GM19463 (cell line): Measurements from ENCODE around the gene BIRC3.

ENCODE experiments used
- ATAC-seq: cut with Tn5 transposase; IDR thresholded peaks from one replicate; pipeline ENCODE4 v1.9.1; 2021; ENCODE audit warnings: mild to moderate bottlenecking, moderate library complexity; ENCODE audit not compliant: unreplicated experiment

BIRC3 gene

DNA sequence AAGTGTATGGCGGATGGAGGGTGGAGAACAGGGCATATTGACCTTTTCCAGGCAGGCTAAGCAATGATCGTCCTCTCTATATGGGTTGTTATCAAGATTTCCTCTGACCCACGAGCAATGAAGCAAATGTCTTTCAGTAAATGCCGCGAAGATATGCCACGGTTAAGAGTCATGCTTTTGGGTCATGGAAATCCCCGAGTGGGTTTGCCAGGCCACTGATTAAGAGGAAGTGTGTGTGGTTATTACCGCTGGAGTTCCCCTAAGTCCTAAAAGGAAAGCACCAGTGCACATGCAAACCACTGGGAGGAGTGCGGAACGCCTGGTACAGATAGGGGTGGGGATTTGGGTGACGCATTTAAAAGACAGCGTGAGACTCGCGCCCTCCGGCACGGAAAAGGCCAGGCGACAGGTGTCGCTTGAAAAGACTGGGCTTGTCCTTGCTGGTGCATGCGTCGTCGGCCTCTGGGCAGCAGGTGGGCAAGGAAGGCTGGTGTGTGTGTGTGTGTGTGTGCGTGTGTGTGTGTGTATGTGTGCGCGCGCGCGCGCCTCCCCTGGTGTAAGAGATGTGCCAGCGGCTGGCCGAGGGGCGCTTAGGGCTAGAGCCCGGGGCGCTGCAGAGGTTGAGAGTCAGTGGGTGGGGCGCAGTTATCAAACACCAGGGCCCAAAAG, at the start of gene BIRC3:
TSS of gene BIRC3 (plus strand) at position 386 of the 669 bp plus-strand sequence. CDS start 7,026 bp downstream, outside the sequence.
- peak; percentile 80 for ATAC-seq

- no peak for ATAC-seq
Measured at GRCh38 chr11:102267609-102268008, 49.7 kb upstream of the BIRC3 start.

GRCh38 chr11:102268083-102268984, 49.0 kb upstream of the BIRC3 start:
- peak; percentile 98 for ATAC-seq

DNA sequence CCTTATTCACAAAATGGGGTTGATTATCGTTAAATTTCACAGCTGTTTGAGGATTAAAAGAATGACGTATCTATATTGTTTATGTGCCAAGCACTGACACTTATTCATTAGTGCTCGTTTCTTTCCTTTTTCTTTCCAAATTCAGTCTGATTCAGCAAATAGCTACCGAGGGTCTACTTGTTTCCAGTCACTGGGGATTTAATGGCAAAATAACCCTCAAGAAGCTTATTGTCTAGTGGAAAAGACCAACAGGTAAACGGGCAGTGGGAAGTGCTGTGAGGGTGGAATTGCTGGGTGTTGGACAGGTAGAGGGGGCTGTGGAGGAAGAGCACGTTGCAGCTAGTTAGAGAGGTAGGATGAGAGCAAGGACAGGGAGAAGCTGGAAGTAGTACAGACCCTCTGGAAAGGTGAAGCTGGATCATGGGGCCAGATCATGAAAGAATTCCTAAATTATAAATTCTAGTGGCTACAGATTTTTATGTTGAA, 48.3 kb upstream of the BIRC3 start:
- no peak for ATAC-seq

GRCh38 chr11:102269927-102270326, 47.4 kb upstream of the BIRC3 start:
- ATAC-seq = no peak

DNA sequence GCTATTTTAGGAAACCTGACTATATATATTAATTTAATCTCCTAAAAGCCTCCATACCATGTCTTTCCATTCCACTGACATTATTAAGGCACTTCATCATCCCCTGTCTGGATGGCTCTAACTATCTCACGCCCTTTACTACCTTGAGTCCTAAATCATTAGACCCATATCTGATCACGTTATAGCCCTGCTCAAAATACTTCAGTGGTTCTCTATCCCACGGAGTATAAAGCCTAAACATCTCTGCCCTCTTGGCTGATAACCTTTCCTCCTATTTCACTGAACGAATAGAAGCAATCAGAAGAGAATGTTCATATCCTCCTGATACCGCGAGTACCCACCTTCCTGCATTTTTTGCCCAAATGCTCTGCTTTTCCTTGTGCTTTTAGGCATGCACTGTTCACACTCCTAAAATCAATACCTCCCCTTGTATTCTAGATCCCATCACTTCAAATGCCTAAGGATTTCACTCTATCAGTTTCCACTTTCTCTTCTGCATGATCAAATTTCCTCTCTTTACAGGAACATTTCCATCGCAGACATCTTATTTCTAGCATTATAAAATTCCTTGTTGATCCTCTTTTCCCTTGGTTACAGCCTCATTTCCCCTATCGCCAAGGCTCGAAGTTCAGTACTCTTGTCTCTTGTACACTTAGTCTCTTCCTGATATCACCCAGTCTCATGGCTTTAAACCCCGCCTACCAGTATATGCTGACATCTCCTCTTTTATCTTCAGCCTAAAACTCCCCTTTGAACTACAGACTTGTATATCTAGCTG, 45.0 kb upstream of the BIRC3 start:
- ATAC-seq = no peak

- ATAC-seq = no peak
Measured at GRCh38 chr11:102274628-102275027, 42.7 kb upstream of the BIRC3 start.

DNA sequence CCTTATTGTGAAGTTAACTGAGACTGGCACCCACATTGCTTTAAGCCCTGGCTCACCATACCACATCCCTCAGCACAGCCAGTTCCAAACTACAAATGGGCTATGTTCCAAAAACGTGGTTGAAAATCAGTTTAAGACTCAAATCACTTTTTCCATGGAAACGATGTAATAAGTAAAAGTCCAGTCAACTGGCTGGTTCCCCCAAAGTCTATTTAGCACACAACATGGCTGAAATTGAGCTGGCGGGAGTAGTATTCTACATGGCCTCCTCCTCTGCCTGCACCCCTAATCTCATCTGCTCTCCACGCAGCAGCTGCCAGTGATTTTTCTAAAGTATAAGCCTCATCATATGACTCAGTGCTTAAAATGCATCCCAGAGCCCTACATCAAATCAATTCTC, 40.9 kb upstream of the BIRC3 start:
- no peak for ATAC-seq

GRCh38 chr11:102276783-102277182, 40.5 kb upstream of the BIRC3 start:
- no peak for ATAC-seq

GRCh38 chr11:102279641-102280170, 37.6 kb upstream of the BIRC3 start:
- ATAC-seq = peak; percentile 97

DNA sequence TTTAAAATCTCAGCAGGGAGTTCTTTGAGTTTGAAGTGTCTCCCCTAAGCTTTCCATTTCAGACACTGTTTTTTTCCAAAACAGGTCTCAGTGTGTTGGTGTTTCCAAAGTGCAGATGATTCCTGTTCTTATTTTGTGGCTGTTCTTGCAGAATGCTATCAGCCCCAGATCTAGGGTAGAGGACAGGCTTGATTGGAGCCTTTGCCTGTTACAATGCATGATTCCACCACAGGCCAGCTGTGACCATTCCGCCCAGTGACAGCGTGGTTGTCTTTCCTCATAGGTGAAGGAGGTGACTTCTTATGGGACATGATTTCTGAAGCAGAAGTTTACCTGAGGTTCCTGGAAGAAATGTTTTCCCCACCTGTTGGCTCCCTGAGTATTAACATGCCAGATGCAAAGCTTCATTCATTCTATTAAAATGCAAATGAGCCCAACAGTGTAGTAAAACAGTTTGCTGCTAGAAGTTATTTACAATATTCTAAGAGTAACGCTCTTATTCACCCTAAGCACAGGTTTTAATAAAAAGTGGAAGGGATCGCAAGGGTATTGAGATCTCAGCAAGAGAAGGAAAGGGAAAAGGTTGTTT, 36.9 kb upstream of the BIRC3 start:
- no peak for ATAC-seq

- no peak for ATAC-seq
Measured at GRCh38 chr11:102283116-102283485, 34.2 kb upstream of the BIRC3 start.

DNA sequence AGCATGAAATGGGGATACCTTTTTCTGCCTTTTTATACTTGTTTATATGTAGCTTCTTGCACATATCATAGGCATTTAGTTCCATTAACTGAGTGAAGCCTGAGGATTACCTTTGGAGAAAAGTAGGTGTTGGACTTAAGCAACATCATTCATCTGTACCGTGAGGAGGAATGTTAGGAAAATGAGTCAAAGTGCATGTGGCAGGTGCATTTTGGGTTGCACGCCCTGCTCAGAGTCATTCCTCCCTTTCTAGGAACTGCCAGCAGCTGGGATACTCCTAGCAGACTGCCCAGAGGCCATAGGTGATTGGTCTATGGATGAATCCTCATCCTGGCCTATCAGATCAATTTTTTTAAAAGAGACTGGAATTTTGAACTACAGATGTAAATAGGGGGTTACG, 33.3 kb upstream of the BIRC3 start:
- ATAC-seq = no peak

DNA sequence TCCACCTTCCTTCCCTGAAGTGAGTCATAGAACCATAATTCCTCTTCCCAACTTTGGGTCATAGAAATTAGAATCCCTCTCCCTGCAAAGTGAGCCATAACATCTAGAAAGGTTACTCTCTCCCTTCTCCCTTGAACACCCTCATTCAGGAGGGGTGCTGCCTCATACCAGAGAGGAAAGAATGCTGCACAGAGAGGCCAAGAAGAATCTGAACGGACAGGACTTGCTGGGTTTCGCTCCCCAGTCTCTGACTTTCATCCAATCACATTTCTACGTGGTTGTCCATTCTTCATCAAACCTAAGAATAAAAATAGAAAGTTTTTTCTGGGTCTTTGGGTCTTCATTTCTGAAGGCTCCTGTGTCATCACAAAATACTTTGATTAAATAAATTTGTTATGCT, 31.0 kb upstream of the BIRC3 start:
- ATAC-seq = no peak

DNA sequence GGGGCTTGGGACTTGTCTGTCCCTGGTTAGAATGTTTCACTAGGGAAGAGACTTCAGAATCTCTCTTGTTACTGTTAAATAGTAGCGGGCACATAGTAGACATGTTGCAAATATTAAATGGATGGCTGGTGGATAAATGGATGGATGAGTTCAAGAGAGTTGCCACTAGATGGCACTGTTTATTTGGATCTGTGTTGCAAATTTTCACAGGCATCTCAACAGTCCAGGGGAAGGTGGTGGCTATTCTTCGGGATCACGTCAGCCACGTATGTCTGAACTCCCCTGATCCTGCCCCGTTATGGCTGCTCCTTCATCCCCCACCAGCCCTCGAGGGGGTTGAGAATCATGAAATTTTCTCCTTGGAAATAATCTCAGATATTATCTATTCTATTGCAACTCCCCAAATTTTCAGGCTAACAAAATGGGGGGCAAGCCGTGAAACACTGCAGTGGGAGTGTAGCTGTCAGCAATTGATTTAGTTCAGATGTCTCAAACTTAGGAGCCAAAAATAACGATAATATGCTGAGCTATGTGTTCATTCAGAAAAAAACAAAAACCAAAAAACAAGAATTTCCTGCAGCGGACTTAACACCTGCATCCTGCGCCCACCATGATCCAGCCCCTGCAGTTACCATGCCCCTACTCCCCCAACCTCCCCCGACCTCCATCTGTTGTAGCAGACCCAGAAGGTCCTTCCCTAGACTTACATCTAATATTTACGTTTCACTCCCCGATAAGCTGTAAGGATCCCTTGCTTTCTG, 29.1 kb upstream of the BIRC3 start:
- peak; percentile 93 for ATAC-seq

GRCh38 chr11:102288725-102289083, 28.6 kb upstream of the BIRC3 start:
- no peak for ATAC-seq

DNA sequence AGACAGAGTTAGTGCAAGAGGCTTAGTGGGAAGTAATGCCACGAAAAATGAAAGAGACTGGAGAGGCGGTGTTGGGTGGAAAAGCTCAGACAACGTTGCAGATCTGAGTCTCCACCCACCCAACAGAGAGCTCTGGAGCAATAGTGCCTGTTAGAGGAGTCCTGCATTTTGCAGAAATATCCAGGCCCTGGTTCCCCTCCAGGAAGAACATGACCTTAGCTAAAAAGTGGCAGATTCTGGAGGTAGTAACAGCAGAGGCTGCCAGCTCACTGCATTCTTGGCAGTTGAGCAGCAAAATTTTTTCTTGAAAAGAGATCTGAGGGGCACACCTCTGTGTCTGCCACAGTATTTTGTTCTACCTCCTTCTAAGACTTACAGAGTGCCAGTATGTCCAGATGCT, 27.7 kb upstream of the BIRC3 start:
- ATAC-seq = no peak

DNA sequence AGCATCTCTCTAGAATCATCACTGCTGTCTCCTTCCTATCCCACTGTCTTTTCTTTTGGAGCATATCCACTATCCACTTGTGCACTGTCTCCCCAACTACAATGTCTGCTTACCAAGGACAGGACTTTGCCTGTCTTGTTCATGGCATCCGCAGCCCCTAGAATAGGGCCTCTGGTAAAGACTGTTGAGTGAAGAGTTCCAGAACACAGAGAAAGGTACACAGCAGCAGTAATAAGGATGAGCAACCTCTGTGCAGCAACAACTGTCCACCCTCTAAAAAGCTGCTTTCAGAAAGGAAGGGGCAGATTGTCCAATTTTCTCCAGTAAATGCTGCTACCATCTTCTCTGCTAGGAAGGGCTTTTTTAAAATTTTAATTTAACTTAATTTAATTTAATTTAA, 25.5 kb upstream of the BIRC3 start:
- ATAC-seq = no peak

DNA sequence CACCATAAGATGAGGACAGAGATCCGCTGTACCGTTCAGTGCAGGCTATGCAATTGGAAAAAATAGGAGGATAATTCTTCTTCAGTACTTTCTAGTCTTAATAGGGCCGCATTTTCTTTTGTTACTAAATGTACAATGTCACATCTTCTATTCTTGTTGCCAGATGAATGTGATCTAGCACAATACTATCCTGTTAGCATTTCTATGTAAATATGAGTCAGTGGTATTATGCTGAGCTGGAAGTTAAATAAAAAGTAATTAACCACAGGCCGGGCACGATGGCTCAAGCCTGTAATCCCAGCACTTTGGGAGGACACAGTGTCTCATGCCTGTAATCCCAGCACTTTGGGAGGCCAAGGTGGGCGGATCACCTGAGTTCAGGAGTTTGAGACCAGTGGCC, 24.4 kb upstream of the BIRC3 start:
- ATAC-seq = no peak
